Amygdala (tissue), 56 donors: ENCODE measurements around the gene RNF13.
"Not testable (repeated sequence)": the region's sequence is repeated elsewhere in the genome, so short reads cannot be mapped to it uniquely, and the experiment has no call there.

Experiments used
- DNase-seq, 56 donors: peaks; one replicate each; lab custom pipeline; 2025; lab: John Stamatoyannopoulos, UW

Gene RNF13

GRCh38 chr3:149800693-149801092, 12.3 kb upstream of the RNF13 start:
- DNase-seq, result no peak

- DNase-seq, result no peak
These were observed 11.8 kb upstream of the RNF13 start for GRCh38 chr3:149801195-149801594.

- no peak for DNase-seq
These were observed 11.4 kb upstream of the RNF13 start for GRCh38 chr3:149801639-149802038.

GRCh38 chr3:149806171-149806778, 6.7 kb upstream of the RNF13 start:
- DNase-seq, result no peak

GRCh38 chr3:149808209-149808829, 4.7 kb upstream of the RNF13 start:
- DNase-seq, result peak in 55 of 56 donors; percentile 2 to 89 (median 52)

GRCh38 chr3:149809699-149810098, 3.3 kb upstream of the RNF13 start:
- DNase-seq, result no peak

- DNase-seq, result no peak
These were observed 2.2 kb upstream of the RNF13 start for GRCh38 chr3:149810846-149811245.

- peak in 10 of 56 donors; percentile 32 to 79 (median 56) for DNase-seq
These were observed 830 bp upstream of the RNF13 start for GRCh38 chr3:149812165-149812605.

- peak in 33 of 56 donors; percentile 3 to 71 (median 38) for DNase-seq
These were observed 609 bp downstream of the RNF13 start for GRCh38 chr3:149813367-149814281.

- DNase-seq, result no peak
These were observed 2.3 kb downstream of the RNF13 start for GRCh38 chr3:149815321-149815720.

- DNase-seq, result no peak
These were observed 2.7 kb downstream of the RNF13 start for GRCh38 chr3:149815728-149816127.

- no peak for DNase-seq
These were observed 3.3 kb downstream of the RNF13 start for GRCh38 chr3:149816311-149816710.

- no peak for DNase-seq
These were observed 4.0 kb downstream of the RNF13 start for GRCh38 chr3:149816986-149817385.

GRCh38 chr3:149819432-149819831, 6.4 kb downstream of the RNF13 start:
- no peak for DNase-seq

- DNase-seq, result no peak
These were observed 7.2 kb downstream of the RNF13 start for GRCh38 chr3:149820183-149820582.

- DNase-seq, result no peak
These were observed 13.6 kb downstream of the RNF13 start for GRCh38 chr3:149826636-149827035.

- no peak for DNase-seq
These were observed 15.4 kb downstream of the RNF13 start for GRCh38 chr3:149828390-149828789.

GRCh38 chr3:149829631-149830030, 16.6 kb downstream of the RNF13 start:
- not testable (repeated sequence) for DNase-seq

GRCh38 chr3:149830902-149831301, 17.9 kb downstream of the RNF13 start:
- DNase-seq, result no peak

GRCh38 chr3:149831321-149831720, 18.3 kb downstream of the RNF13 start:
- DNase-seq, result no peak

- no peak for DNase-seq
These were observed 19.1 kb downstream of the RNF13 start for GRCh38 chr3:149832086-149832485.
